ENCODE measurements around the gene SLC35G4.
"Not testable (repeated sequence)": the region's sequence is repeated elsewhere in the genome, so short reads cannot be mapped to it uniquely, and the experiment has no call there.

Gene SLC35G4

GRCh38 chr18:11609488-11609887, at the start of gene SLC35G4:
Gene SLC35G4 (plus strand): TSS chr18:11609596. CDS start chr18:11609596, 0 bp downstream.
- DNase-seq (ENCODE audit: low read depth), result not testable (repeated sequence)

- DNase-seq (ENCODE audit: low read depth), result no peak
Measured at GRCh38 chr18:11561293-11561692, 48.1 kb upstream of the SLC35G4 start.

- no peak for DNase-seq (ENCODE audit: low read depth)
Measured at GRCh38 chr18:11565716-11566115, 43.7 kb upstream of the SLC35G4 start.

GRCh38 chr18:11566236-11566965, 43.0 kb upstream of the SLC35G4 start:
- no peak for DNase-seq (ENCODE audit: low read depth)

GRCh38 chr18:11567396-11567795, 42.0 kb upstream of the SLC35G4 start:
- DNase-seq (ENCODE audit: low read depth), result no peak

- no peak for DNase-seq (ENCODE audit: low read depth)
Measured at GRCh38 chr18:11570073-11570588, 39.3 kb upstream of the SLC35G4 start.

GRCh38 chr18:11570769-11571412, 38.5 kb upstream of the SLC35G4 start:
- no peak for DNase-seq (ENCODE audit: low read depth)

GRCh38 chr18:11572201-11572600, 37.2 kb upstream of the SLC35G4 start:
- DNase-seq (ENCODE audit: low read depth), result no peak

GRCh38 chr18:11574545-11574944, 34.9 kb upstream of the SLC35G4 start:
- no peak for DNase-seq (ENCODE audit: low read depth)

- no peak for DNase-seq (ENCODE audit: low read depth)
Measured at GRCh38 chr18:11577271-11578112, 31.9 kb upstream of the SLC35G4 start.

GRCh38 chr18:11578799-11579198, 30.6 kb upstream of the SLC35G4 start:
- no peak for DNase-seq (ENCODE audit: low read depth)

- DNase-seq (ENCODE audit: low read depth), result no peak
Measured at GRCh38 chr18:11579916-11580315, 29.5 kb upstream of the SLC35G4 start.

- no peak for DNase-seq (ENCODE audit: low read depth)
Measured at GRCh38 chr18:11581286-11581685, 28.1 kb upstream of the SLC35G4 start.

- no peak for DNase-seq (ENCODE audit: low read depth)
Measured at GRCh38 chr18:11585596-11585995, 23.8 kb upstream of the SLC35G4 start.

- no peak for DNase-seq (ENCODE audit: low read depth)
Measured at GRCh38 chr18:11586896-11587295, 22.5 kb upstream of the SLC35G4 start.

- no peak for DNase-seq (ENCODE audit: low read depth)
Measured at GRCh38 chr18:11587432-11587831, 22.0 kb upstream of the SLC35G4 start.

GRCh38 chr18:11587846-11588245, 21.6 kb upstream of the SLC35G4 start:
- no peak for DNase-seq (ENCODE audit: low read depth)

GRCh38 chr18:11591957-11592356, 17.4 kb upstream of the SLC35G4 start:
- DNase-seq (ENCODE audit: low read depth), result no peak

- no peak for DNase-seq (ENCODE audit: low read depth)
Measured at GRCh38 chr18:11600321-11600720, 9.1 kb upstream of the SLC35G4 start.

- DNase-seq (ENCODE audit: low read depth), result no peak
Measured at GRCh38 chr18:11607906-11608305, 1.5 kb upstream of the SLC35G4 start.

- DNase-seq (ENCODE audit: low read depth), result not testable (repeated sequence)
Measured at GRCh38 chr18:11608618-11609017, 778 bp upstream of the SLC35G4 start.

GRCh38 chr18:11613073-11613472, 3.7 kb downstream of the SLC35G4 start:
- not testable (repeated sequence) for DNase-seq (ENCODE audit: low read depth)

Measured in HS-27A (cell line).